Measurements from ENCODE around the gene FHDC1.

The FHDC1 gene

GRCh38 chr4:153001626-153002025, 65.5 kb downstream of the FHDC1 start:
- FAIRE-seq = no peak

GRCh38 chr4:153002110-153002509, 66.0 kb downstream of the FHDC1 start:
- no peak for FAIRE-seq
- no peak for DNase-seq (ENCODE audit: low spot score)

More at GRCh38 chr4:153001626-153002025, 65.5 kb downstream of the FHDC1 start:
- DNase-seq (ENCODE audit: low spot score) = no peak

- DNase-seq (ENCODE audit: low spot score) = no peak
- no peak for FAIRE-seq
These were observed 68.1 kb downstream of the FHDC1 start for GRCh38 chr4:153004081-153004850.

GRCh38 chr4:153005899-153006381, 69.8 kb downstream of the FHDC1 start:
- DNase-seq (ENCODE audit: low spot score) (no peak), FAIRE-seq (no peak)

GRCh38 chr4:153008578-153009199, 72.6 kb downstream of the FHDC1 start:
- no peak for FAIRE-seq
- no peak for DNase-seq (ENCODE audit: low spot score)

DNA sequence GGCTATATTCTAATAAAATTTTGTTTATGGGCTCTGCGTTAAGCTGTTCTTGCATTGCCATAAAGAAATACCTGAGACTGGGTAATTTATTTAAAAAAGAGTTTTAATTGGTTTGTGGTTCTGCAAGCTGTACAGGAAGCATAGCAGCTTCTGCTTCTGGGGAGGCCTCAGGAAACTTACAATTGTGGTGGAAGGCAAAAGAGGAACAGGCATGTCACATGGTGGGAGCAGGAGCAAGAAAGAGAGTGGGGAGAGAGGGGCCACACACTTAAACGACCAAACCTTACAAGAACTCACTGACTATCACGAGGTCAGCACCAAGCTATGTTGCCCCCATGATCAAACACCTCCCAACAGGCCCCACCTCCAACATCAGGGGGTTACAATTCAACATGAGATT, 74.0 kb downstream of the FHDC1 start:
- FAIRE-seq (no peak), DNase-seq (ENCODE audit: low spot score) (no peak)

GRCh38 chr4:153013202-153013977, 77.3 kb downstream of the FHDC1 start:
- FAIRE-seq = no peak
- no peak for DNase-seq (ENCODE audit: low spot score)

DNA sequence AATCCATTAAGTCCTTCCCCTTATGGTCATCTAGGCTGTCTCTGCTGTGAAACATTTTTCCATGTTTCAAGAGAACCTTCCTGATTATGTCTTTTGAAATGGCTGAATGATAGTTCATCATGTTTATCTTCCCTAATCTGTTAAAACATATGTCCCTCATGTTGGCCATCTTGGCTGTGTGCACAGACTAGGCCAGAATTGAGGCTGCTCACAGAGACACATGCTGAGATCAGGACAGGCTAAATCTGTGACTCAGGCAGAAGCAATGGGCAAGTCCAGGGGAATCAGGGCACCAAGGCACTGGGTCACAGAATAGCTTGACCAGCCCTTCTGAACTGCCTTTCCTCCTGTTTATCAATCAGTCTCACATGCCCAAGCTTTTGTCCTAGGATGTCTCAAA, 78.3 kb downstream of the FHDC1 start:
- no peak for FAIRE-seq

GRCh38 chr4:153016592-153016991, 80.5 kb downstream of the FHDC1 start:
- FAIRE-seq (no peak), DNase-seq (ENCODE audit: low spot score) (no peak)

More for the DNA sequence above, 78.3 kb downstream of the FHDC1 start:
- DNase-seq (ENCODE audit: low spot score) = no peak

DNA sequence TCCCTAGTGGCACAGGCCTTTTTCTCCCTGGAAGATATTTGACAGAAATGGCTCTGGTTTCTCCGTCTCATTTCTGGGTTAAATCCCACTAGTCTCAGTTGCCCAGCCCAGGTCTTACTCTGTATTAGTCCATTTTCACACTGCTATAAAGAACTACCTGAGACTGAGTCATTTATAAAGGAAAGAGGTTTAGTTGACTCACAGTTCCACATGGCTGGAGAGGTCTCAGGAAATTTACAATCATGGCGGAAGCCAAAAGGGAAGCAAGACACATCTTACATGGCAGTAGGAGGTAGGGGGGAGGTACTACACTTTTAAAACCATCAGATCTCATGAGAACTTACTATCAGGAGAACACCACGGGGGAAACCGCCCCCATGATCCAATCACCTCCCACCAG, 81.9 kb downstream of the FHDC1 start:
- DNase-seq (ENCODE audit: low spot score) (peak; percentile 5), FAIRE-seq (no peak)

DNA sequence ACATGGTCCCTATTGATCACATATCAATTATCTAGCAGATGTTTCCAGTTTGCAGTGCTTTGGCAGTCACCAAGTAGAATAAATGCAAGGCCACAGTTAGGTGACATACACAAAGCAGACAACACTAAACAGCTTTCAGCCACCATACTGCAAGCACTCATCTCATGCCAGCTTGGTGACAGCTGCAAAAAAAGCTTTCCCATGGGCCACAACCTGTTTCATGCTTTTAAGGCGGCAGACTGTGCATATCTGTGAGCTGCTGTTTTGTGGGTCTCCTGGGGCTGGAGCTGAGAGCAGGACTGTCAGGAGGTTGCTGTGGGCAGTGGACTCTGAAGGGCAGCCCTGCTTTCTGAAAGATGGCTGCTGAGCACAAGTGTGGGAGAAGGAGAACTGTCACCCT, 82.6 kb downstream of the FHDC1 start:
- FAIRE-seq (no peak), DNase-seq (ENCODE audit: low spot score) (no peak)

DNA sequence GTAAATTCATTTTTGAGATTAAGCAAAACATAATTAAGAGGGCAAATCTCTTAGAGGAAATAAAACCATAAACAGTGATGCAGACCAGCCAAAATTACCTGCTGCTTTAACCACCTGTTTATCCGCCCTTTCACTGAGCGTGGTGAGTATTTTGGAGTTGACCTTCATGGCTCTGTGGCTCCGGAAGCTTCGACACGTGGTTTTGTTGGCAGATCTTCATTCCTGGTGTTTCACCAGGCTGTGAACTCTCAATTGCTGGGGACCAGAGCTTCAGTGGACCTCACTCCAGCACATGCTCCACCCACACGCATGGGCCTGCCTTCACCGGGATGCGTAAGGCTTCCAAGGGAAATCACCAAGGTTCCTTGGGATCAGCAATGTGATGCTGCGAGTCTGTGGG, 83.8 kb downstream of the FHDC1 start:
- FAIRE-seq = no peak
- DNase-seq (ENCODE audit: low spot score) = no peak

DNA sequence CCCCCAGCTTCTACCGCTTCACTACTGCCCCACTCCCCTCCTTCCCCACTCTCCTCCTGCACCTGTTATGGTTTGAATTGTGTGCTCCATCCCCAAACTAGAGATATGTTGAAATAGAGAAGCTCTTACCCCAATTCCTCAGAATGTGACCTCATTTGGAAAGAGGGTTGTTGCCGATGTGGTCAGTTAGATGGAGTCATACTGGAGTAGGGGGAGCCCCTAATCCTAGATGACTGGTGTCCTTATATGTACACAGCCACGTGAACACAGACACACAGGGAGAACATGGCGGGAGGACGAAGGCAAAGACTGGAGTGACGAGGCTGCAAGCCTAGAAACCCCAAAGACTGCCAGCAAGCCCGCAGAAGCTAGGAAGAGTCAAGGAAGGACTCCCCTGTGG, 84.3 kb downstream of the FHDC1 start:
- FAIRE-seq = no peak
- DNase-seq (ENCODE audit: low spot score) = no peak

- FAIRE-seq (no peak), DNase-seq (ENCODE audit: low spot score) (no peak)
These were observed 85.2 kb downstream of the FHDC1 start for GRCh38 chr4:153021276-153021675.

GRCh38 chr4:153022241-153022715, 86.2 kb downstream of the FHDC1 start:
- DNase-seq (ENCODE audit: low spot score) = no peak
- FAIRE-seq = no peak

DNA sequence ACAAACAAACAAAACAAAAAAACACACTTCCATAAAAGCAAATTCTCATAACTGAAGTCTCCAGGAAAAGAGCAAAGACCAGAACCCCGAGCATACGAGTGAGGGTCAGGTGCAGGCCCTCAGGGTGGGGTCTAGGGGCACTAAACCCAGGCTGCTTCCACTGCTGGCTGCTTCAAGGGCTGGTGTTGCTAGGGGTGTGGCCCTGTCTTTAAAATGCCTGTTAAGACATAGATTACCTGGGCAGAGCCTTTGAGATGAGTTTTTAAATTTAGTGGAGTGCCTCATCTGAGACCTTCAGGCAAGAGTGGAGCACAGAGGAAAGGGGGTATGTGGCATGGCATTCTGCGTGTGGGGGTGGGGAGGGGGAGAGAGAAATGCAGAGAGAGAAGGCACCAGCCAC, 87.0 kb downstream of the FHDC1 start:
- no peak for DNase-seq (ENCODE audit: low spot score)
- FAIRE-seq = no peak

GRCh38 chr4:153023692-153024394, 87.7 kb downstream of the FHDC1 start:
- DNase-seq (ENCODE audit: low spot score) (no peak), FAIRE-seq (no peak)

GRCh38 chr4:153024466-153024865, 88.3 kb downstream of the FHDC1 start:
- DNase-seq (ENCODE audit: low spot score) (no peak), FAIRE-seq (no peak)

GRCh38 chr4:153025406-153025805, 89.3 kb downstream of the FHDC1 start:
- no peak for FAIRE-seq
- no peak for DNase-seq (ENCODE audit: low spot score)

GRCh38 chr4:153026591-153027346, 90.6 kb downstream of the FHDC1 start:
- DNase-seq (ENCODE audit: low spot score) (no peak), FAIRE-seq (no peak)

- no peak for FAIRE-seq
- no peak for DNase-seq (ENCODE audit: low spot score)
These were observed 91.7 kb downstream of the FHDC1 start for GRCh38 chr4:153027866-153028265.
